GM23338 (cell line): Measurements from ENCODE around the gene CHD9. TPM values are rescaled to one million over a fixed set of nuclear protein-coding genes. Genes with fewer than 3 reads are reported as not detected.
A peak's percentile ranks its signal among the peaks of the same experiment; 100 is the strongest.

Experiments
- ATAC-seq: fragments of 200-7000 bp; cut with Tn5 transposase; 3 replicates; pipeline ENCODE4 v1.9.1; 2020
- DNase-seq: peaks from one replicate; pipeline ENCODE4 v3.0.0-alpha.2; 2015; ENCODE audit warnings: low spot score
- H2AFZ ChIP-seq: fragments of 200-600 bp; sonication (generic); 2 replicates; pipeline ENCODE4 v1.8.0; 2016; ENCODE audit warnings: antibody characterized with exemption, mild to moderate bottlenecking, moderate library complexity
- H3F3A ChIP-seq: fragments of 200-600 bp; sonication (generic); replicated peaks from 2 replicates; pipeline ENCODE4 v1.8.0; 2017; ENCODE audit warnings: antibody characterized with exemption, mixed run types, low read depth
- H3K27ac ChIP-seq: fragments of 200-600 bp; sonication (generic); 2 replicates; pipeline ENCODE4 v1.6.1; 2016; ENCODE audit warnings: low read depth
- H3K27me3 ChIP-seq: fragments of 200-600 bp; sonication (generic); 2 replicates; pipeline ENCODE4 v1.8.0; 2016; ENCODE audit warnings: mild to moderate bottlenecking, mixed run types, moderate library complexity; ENCODE audit not compliant: insufficient read depth
- H3K36me3 ChIP-seq: fragments of 200-600 bp; sonication (generic); 2 replicates; pipeline ENCODE4 v1.8.0; 2016; ENCODE audit warnings: mild to moderate bottlenecking; ENCODE audit not compliant: insufficient read depth
- H3K4me1 ChIP-seq: fragments of 200-600 bp; sonication (generic); 2 replicates; pipeline ENCODE4 v1.8.0; 2016; ENCODE audit warnings: mild to moderate bottlenecking, moderate library complexity; ENCODE audit not compliant: insufficient read depth
- H3K4me2 ChIP-seq: fragments of 200-600 bp; sonication (generic); 2 replicates; pipeline ENCODE4 v1.7.1; 2017; ENCODE audit warnings: mixed run types
- H3K4me3 ChIP-seq: fragments of 200-600 bp; sonication (generic); 2 replicates; pipeline ENCODE4 v1.6.1; 2016; ENCODE audit warnings: mixed run types
- H3K79me2 ChIP-seq: fragments of 200-600 bp; sonication (generic); replicated peaks from 2 replicates; pipeline ENCODE4 v1.8.0; 2017; ENCODE audit warnings: mild to moderate bottlenecking; ENCODE audit not compliant: insufficient read depth
- H3K9me2 ChIP-seq: fragments of 200-600 bp; sonication (generic); 2 replicates; pipeline ENCODE4 v1.8.0; 2017; ENCODE audit not compliant: insufficient read depth
- H4K20me1 ChIP-seq: fragments of 200-600 bp; sonication (generic); replicated peaks from 2 replicates; pipeline ENCODE4 v1.8.0; 2017; ENCODE audit warnings: mild to moderate bottlenecking; ENCODE audit not compliant: insufficient read depth
- H3K27ac Mint-ChIP-seq: 2 replicates; pipeline ENCODE4 v1.8.0; 2020; ENCODE audit warnings: inconsistent platforms, mild to moderate bottlenecking, moderate library complexity, mixed read lengths
- H3K27me3 Mint-ChIP-seq: 3 replicates; pipeline ENCODE4 v1.8.0; 2022; ENCODE audit warnings: low read depth, mild to moderate bottlenecking, moderate library complexity, mixed read lengths, inconsistent platforms; ENCODE audit not compliant: insufficient read depth, poor library complexity
- H3K36me3 Mint-ChIP-seq: 3 replicates; pipeline ENCODE4 v1.8.0; 2021; ENCODE audit warnings: low read depth, mild to moderate bottlenecking, inconsistent platforms, moderate library complexity, mixed read lengths
- H3K4me1 Mint-ChIP-seq: 3 replicates; pipeline ENCODE4 v1.8.0; 2020; ENCODE audit warnings: mild to moderate bottlenecking, inconsistent platforms, mixed read lengths
- H3K4me3 Mint-ChIP-seq: 3 replicates; pipeline ENCODE4 v1.8.0; 2021; ENCODE audit warnings: moderate library complexity, mild to moderate bottlenecking, inconsistent platforms, mixed read lengths
- H3K9me3 Mint-ChIP-seq: 3 replicates; pipeline ENCODE4 v1.8.0; 2020; ENCODE audit warnings: moderate library complexity, mild to moderate bottlenecking, inconsistent platforms, mixed read lengths
- CREB1 ChIP-seq: fragments of 250-450 bp; sonication (Bioruptor Pico); IDR thresholded peaks from 2 replicates; pipeline ENCODE4 v1.5.0; 2020; ENCODE audit warnings: low read depth, mild to moderate bottlenecking, moderate library complexity
- EZH2 ChIP-seq: fragments of 200-600 bp; sonication (generic); IDR thresholded peaks from one replicate; pipeline ENCODE4 v1.8.0; 2017; ENCODE audit warnings: antibody characterized with exemption, mild to moderate bottlenecking, low read depth; ENCODE audit not compliant: unreplicated experiment
- EZH2phosphoT487 ChIP-seq: fragments of 200-600 bp; sonication (generic); IDR thresholded peaks from one replicate; pipeline ENCODE4 v1.8.1; 2018; ENCODE audit warnings: antibody characterized with exemption; ENCODE audit not compliant: unreplicated experiment
- JUNB ChIP-seq: IDR thresholded peaks from one replicate; pipeline ENCODE4 v1.6.1; 2016; ENCODE audit warnings: antibody characterized with exemption; ENCODE audit not compliant: unreplicated experiment
- NANOG ChIP-seq: IDR thresholded peaks from 2 replicates; pipeline ENCODE4 v1.6.1; 2016; ENCODE audit warnings: antibody characterized with exemption, borderline replicate concordance
- POLR2AphosphoS5 ChIP-seq: IDR thresholded peaks from 2 replicates; pipeline ENCODE4 v1.6.1; 2016; ENCODE audit warnings: antibody characterized with exemption, low read depth
- STAT1 ChIP-seq: IDR thresholded peaks from one replicate; pipeline ENCODE4 v1.6.1; 2016; ENCODE audit warnings: antibody characterized with exemption; ENCODE audit not compliant: unreplicated experiment
- ZNF114 ChIP-seq: fragments of 250-450 bp; sonication (Bioruptor Pico); IDR thresholded peaks from 2 replicates; pipeline ENCODE4 v1.5.0; 2020; ENCODE audit warnings: mild to moderate bottlenecking, moderate library complexity
- ZNF331 ChIP-seq: fragments of 250-450 bp; sonication (Bioruptor Pico); IDR thresholded peaks from 2 replicates; pipeline ENCODE4 v1.5.0; 2020; ENCODE audit warnings: low read depth, mild to moderate bottlenecking, moderate library complexity
- polyA plus RNA-seq: library from polyadenylated mRNA; unstranded; fragments of >200 nt; fragmentation: Nextera tagmentation; extraction: Ambion mirVana; gene quantifications from 2 replicates; pipeline ENCODE4 v1.2.1, GENCODE V29; 2016
- total RNA-seq: library from RNA; depleted of rRNA; stranded (reverse); fragments of >200 nt; shearing (Covaris generic); gene quantifications from 2 replicates; pipeline ENCODE4 v1.2.3, GENCODE V29; 2014
- TF ChIP-seq, protein P1 (sequence below): fragments of 250-450 bp; sonication (Bioruptor Pico); IDR thresholded peaks from 2 replicates; pipeline ENCODE4 v1.5.0; 2020; ENCODE audit warnings: mild to moderate bottlenecking, moderate library complexity
- TF ChIP-seq, protein P2 (sequence below): IDR thresholded peaks from 2 replicates; pipeline ENCODE4 v1.6.1; 2016; ENCODE audit warnings: antibody characterized with exemption
- TF ChIP-seq, protein P3 (sequence below), 2 experiments: fragments of 200-600 bp in 1 of 2; sonication (generic) in 1 of 2; conservative IDR thresholded peaks; 2 replicates each; pipeline versions ENCODE4 v1.5.1 to v1.6.1; 2016 to 2017; ENCODE audit warnings: antibody characterized with exemption in 2 of 2, low read depth in 2 of 2, mild to moderate bottlenecking in 2 of 2, moderate library complexity in 1 of 2
- TF ChIP-seq, protein P4 (sequence below): IDR thresholded peaks from one replicate; pipeline ENCODE4 v1.6.1; 2018; ENCODE audit warnings: antibody characterized with exemption; ENCODE audit not compliant: unreplicated experiment

CHD9 gene
- total and polyA plus RNA-seq, 2 experiments from 2014 or later = 18.8 to 46.6 TPM

DNA sequence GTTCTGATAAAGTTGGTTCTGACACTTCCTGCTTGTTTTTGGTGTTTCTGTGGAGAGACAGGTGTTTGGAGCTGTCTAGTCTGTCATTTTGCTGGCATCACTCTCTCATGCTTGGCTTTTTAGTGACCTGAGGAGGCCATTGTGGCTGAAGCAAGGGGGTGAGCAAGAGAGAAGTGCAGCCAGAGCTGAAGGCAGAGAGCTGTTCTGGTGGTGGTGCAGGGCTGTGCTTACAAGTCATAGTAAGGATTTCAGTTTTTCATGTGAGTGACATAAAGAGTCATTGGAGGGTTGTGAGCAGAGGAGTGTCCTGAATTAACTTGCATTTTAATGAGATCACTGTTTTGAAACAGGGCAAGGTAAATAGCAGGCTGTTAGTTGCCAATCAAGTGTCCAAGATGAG is 97.5 kb downstream of the CHD9 start:
- H2AFZ ChIP-seq = no peak overlapping the region
- no peaks in the 10 kb centered on the region for H3K27me3 ChIP-seq
- peaks cover 6% of the 10 kb centered on the region; the same call in 2 of the 3 replicates for H3K36me3 Mint-ChIP-seq
- no peaks in the 10 kb centered on the region for H3K27me3 Mint-ChIP-seq
- H3K27ac ChIP-seq = no peak overlapping the region
- H3K79me2 ChIP-seq = peaks cover 27% of the 10 kb centered on the region
- no peaks in the 10 kb centered on the region for H3F3A ChIP-seq
- no peak for DNase-seq
- peaks cover 4% of the 10 kb centered on the region; the same call in 1 of the 2 replicates for H3K36me3 ChIP-seq
- no peak for TF ChIP-seq ZNF114 (CRISPR knock-in tag)
- TF ChIP-seq POLR2AphosphoS5 = no peak
- no peak for TF ChIP-seq STAT1
- TF ChIP-seq, protein P1, sequence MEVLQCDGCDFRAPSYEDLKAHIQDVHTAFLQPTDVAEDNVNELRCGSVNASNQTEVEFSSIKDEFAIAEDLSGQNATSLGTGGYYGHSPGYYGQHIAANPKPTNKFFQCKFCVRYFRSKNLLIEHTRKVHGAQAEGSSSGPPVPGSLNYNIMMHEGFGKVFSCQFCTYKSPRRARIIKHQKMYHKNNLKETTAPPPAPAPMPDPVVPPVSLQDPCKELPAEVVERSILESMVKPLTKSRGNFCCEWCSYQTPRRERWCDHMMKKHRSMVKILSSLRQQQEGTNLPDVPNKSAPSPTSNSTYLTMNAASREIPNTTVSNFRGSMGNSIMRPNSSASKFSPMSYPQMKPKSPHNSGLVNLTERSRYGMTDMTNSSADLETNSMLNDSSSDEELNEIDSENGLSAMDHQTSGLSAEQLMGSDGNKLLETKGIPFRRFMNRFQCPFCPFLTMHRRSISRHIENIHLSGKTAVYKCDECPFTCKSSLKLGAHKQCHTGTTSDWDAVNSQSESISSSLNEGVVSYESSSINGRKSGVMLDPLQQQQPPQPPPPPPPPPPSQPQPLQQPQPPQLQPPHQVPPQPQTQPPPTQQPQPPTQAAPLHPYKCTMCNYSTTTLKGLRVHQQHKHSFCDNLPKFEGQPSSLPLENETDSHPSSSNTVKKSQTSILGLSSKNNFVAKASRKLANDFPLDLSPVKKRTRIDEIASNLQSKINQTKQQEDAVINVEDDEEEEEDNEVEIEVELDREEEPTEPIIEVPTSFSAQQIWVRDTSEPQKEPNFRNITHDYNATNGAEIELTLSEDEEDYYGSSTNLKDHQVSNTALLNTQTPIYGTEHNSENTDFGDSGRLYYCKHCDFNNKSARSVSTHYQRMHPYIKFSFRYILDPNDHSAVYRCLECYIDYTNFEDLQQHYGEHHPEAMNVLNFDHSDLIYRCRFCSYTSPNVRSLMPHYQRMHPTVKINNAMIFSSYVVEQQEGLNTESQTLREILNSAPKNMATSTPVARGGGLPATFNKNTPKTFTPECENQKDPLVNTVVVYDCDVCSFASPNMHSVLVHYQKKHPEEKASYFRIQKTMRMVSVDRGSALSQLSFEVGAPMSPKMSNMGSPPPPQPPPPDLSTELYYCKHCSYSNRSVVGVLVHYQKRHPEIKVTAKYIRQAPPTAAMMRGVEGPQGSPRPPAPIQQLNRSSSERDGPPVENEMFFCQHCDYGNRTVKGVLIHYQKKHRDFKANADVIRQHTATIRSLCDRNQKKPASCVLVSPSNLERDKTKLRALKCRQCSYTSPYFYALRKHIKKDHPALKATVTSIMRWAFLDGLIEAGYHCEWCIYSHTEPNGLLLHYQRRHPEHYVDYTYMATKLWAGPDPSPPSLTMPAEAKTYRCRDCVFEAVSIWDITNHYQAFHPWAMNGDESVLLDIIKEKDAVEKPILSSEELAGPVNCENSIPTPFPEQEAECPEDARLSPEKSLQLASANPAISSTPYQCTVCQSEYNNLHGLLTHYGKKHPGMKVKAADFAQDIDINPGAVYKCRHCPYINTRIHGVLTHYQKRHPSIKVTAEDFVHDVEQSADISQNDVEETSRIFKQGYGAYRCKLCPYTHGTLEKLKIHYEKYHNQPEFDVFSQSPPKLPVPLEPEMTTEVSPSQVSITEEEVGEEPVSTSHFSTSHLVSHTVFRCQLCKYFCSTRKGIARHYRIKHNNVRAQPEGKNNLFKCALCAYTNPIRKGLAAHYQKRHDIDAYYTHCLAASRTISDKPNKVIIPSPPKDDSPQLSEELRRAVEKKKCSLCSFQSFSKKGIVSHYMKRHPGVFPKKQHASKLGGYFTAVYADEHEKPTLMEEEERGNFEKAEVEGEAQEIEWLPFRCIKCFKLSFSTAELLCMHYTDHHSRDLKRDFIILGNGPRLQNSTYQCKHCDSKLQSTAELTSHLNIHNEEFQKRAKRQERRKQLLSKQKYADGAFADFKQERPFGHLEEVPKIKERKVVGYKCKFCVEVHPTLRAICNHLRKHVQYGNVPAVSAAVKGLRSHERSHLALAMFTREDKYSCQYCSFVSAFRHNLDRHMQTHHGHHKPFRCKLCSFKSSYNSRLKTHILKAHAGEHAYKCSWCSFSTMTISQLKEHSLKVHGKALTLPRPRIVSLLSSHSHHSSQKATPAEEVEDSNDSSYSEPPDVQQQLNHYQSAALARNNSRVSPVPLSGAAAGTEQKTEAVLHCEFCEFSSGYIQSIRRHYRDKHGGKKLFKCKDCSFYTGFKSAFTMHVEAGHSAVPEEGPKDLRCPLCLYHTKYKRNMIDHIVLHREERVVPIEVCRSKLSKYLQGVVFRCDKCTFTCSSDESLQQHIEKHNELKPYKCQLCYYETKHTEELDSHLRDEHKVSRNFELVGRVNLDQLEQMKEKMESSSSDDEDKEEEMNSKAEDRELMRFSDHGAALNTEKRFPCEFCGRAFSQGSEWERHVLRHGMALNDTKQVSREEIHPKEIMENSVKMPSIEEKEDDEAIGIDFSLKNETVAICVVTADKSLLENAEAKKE (CRISPR knock-in tag) = no peak
- no peak for TF ChIP-seq CREB1
- TF ChIP-seq NANOG = no peak
- TF ChIP-seq ZNF331 (CRISPR knock-in tag) = no peak
- TF ChIP-seq, protein P2, sequence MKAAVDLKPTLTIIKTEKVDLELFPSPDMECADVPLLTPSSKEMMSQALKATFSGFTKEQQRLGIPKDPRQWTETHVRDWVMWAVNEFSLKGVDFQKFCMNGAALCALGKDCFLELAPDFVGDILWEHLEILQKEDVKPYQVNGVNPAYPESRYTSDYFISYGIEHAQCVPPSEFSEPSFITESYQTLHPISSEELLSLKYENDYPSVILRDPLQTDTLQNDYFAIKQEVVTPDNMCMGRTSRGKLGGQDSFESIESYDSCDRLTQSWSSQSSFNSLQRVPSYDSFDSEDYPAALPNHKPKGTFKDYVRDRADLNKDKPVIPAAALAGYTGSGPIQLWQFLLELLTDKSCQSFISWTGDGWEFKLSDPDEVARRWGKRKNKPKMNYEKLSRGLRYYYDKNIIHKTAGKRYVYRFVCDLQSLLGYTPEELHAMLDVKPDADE = no peak
- TF ChIP-seq JUNB = no peak
- TF ChIP-seq EZH2 = no peak
- TF ChIP-seq, protein P3, sequence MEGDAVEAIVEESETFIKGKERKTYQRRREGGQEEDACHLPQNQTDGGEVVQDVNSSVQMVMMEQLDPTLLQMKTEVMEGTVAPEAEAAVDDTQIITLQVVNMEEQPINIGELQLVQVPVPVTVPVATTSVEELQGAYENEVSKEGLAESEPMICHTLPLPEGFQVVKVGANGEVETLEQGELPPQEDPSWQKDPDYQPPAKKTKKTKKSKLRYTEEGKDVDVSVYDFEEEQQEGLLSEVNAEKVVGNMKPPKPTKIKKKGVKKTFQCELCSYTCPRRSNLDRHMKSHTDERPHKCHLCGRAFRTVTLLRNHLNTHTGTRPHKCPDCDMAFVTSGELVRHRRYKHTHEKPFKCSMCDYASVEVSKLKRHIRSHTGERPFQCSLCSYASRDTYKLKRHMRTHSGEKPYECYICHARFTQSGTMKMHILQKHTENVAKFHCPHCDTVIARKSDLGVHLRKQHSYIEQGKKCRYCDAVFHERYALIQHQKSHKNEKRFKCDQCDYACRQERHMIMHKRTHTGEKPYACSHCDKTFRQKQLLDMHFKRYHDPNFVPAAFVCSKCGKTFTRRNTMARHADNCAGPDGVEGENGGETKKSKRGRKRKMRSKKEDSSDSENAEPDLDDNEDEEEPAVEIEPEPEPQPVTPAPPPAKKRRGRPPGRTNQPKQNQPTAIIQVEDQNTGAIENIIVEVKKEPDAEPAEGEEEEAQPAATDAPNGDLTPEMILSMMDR (conservative IDR thresholded peaks at IDR 0.05; ENCODE audit: low read depth in 2 of 2) = no peak
- TF ChIP-seq, protein P4, sequence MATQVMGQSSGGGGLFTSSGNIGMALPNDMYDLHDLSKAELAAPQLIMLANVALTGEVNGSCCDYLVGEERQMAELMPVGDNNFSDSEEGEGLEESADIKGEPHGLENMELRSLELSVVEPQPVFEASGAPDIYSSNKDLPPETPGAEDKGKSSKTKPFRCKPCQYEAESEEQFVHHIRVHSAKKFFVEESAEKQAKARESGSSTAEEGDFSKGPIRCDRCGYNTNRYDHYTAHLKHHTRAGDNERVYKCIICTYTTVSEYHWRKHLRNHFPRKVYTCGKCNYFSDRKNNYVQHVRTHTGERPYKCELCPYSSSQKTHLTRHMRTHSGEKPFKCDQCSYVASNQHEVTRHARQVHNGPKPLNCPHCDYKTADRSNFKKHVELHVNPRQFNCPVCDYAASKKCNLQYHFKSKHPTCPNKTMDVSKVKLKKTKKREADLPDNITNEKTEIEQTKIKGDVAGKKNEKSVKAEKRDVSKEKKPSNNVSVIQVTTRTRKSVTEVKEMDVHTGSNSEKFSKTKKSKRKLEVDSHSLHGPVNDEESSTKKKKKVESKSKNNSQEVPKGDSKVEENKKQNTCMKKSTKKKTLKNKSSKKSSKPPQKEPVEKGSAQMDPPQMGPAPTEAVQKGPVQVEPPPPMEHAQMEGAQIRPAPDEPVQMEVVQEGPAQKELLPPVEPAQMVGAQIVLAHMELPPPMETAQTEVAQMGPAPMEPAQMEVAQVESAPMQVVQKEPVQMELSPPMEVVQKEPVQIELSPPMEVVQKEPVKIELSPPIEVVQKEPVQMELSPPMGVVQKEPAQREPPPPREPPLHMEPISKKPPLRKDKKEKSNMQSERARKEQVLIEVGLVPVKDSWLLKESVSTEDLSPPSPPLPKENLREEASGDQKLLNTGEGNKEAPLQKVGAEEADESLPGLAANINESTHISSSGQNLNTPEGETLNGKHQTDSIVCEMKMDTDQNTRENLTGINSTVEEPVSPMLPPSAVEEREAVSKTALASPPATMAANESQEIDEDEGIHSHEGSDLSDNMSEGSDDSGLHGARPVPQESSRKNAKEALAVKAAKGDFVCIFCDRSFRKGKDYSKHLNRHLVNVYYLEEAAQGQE = no peak
- TF ChIP-seq EZH2phosphoT487 = no peak
- no peaks in the 10 kb centered on the region for H4K20me1 ChIP-seq
- H3K4me3 ChIP-seq = no peak overlapping the region
- ATAC-seq = peak; percentile 52
- H3K4me1 ChIP-seq = no peaks in the 10 kb centered on the region
- H3K27ac Mint-ChIP-seq = no peak overlapping the region
- H3K4me2 ChIP-seq = no peak overlapping the region
- H3K9me3 Mint-ChIP-seq = no peaks in the 10 kb centered on the region
- peaks cover 10% of the 10 kb centered on the region for H3K4me1 Mint-ChIP-seq
- H3K4me3 Mint-ChIP-seq = no peak overlapping the region
- H3K9me2 ChIP-seq = no peaks in the 10 kb centered on the region
